Epithelial cell of prostate (primary cell): ENCODE measurements around the gene CFAP43.
A peak's percentile ranks its signal among the peaks of the same experiment; 100 is the strongest.

Source experiments
- DNase-seq: peaks from one replicate; pipeline ENCODE4 v3.0.0-alpha.2; 2011; ENCODE audit warnings: low read depth, low spot score
- H3K27ac ChIP-seq: fragments of 450-650 bp; 2 replicates; pipeline ENCODE4 v1.5.1; 2017; ENCODE audit warnings: mild to moderate bottlenecking

Gene CFAP43

GRCh38 chr10:104231784-104232612 is at the start of gene CFAP43:
Gene CFAP43, minus strand, starts transcription at chr10:104232364. Its CDS starts 118 bp downstream, at chr10:104232246.
- no peak within 1 kb of the TSS for H3K27ac ChIP-seq
- peak; percentile 82 for DNase-seq

- H3K27ac ChIP-seq: no peak overlapping the region
- DNase-seq: no peak
These were observed 49.5 kb upstream of the CFAP43 start for GRCh38 chr10:104281694-104282093.

- H3K27ac ChIP-seq: no peak overlapping the region
- DNase-seq: no peak
These were observed 47.5 kb upstream of the CFAP43 start for GRCh38 chr10:104279550-104280259.

- no peak for DNase-seq
- H3K27ac ChIP-seq: no peak overlapping the region
These were observed 45.6 kb upstream of the CFAP43 start for GRCh38 chr10:104277785-104278184.

- DNase-seq: no peak
- H3K27ac ChIP-seq: no peak overlapping the region
These were observed 44.0 kb upstream of the CFAP43 start for GRCh38 chr10:104276192-104276591.

GRCh38 chr10:104274762-104275721 is 42.9 kb upstream of the CFAP43 start:
- DNase-seq: no peak
- H3K27ac ChIP-seq: peak overlapping the region; percentile 42

GRCh38 chr10:104273899-104274575 is 41.9 kb upstream of the CFAP43 start:
- DNase-seq: no peak

GRCh38 chr10:104273286-104273685 is 41.1 kb upstream of the CFAP43 start:
- no peak overlapping the region for H3K27ac ChIP-seq
- no peak for DNase-seq

More at GRCh38 chr10:104273899-104274575, 41.9 kb upstream of the CFAP43 start:
- no peak overlapping the region for H3K27ac ChIP-seq

GRCh38 chr10:104268713-104269645 is 36.8 kb upstream of the CFAP43 start, which contains the start of gene GSTO2:
Gene GSTO2, plus strand, starts transcription at chr10:104269184. Its CDS starts 5,732 bp downstream, at chr10:104274916.
- peak within 1 kb of the TSS; percentile 94 for H3K27ac ChIP-seq
- peak; percentile 95 for DNase-seq

GRCh38 chr10:104268405-104268712 is 36.2 kb upstream of the CFAP43 start:
- peak overlapping the region; percentile 94 for H3K27ac ChIP-seq
- DNase-seq: no peak

GRCh38 chr10:104267721-104268404 is 35.7 kb upstream of the CFAP43 start:
- H3K27ac ChIP-seq: peak overlapping the region; percentile 94
- no peak for DNase-seq

GRCh38 chr10:104264783-104265182 is 32.6 kb upstream of the CFAP43 start:
- no peak overlapping the region for H3K27ac ChIP-seq
- no peak for DNase-seq

- DNase-seq: no peak
- H3K27ac ChIP-seq: peak overlapping the region; percentile 96
These were observed 29.9 kb upstream of the CFAP43 start for GRCh38 chr10:104262055-104262454.

GRCh38 chr10:104260775-104261115 is 28.6 kb upstream of the CFAP43 start:
- DNase-seq: no peak
- H3K27ac ChIP-seq: peak overlapping the region; percentile 96

GRCh38 chr10:104259999-104260774 is 28.0 kb upstream of the CFAP43 start:
- H3K27ac ChIP-seq: peak overlapping the region; percentile 96
- DNase-seq: no peak

- no peak for DNase-seq
- H3K27ac ChIP-seq: peak overlapping the region; percentile 96
These were observed 27.3 kb upstream of the CFAP43 start for GRCh38 chr10:104259456-104259855.

GRCh38 chr10:104258209-104258608 is 26.0 kb upstream of the CFAP43 start:
- DNase-seq: no peak

More at GRCh38 chr10:104258209-104258608, 26.0 kb upstream of the CFAP43 start:
- H3K27ac ChIP-seq: peak overlapping the region; percentile 96
